DOHH2 (cell line): Measurements from ENCODE around the gene MRPL34.

Experiments used
- H3F3A ChIP-seq: fragments of 200-600 bp; sonication (generic), shearing (Covaris generic); 2 replicates; pipeline ENCODE4 v1.6.0; 2016; ENCODE audit warnings: antibody characterized with exemption, mild to moderate bottlenecking; ENCODE audit not compliant: control insufficient read depth, insufficient read depth
- H3K27ac ChIP-seq: fragments of 200-600 bp; sonication (generic); 2 replicates; pipeline ENCODE4 v1.5.1; 2014; ENCODE audit warnings: low read depth, mild to moderate bottlenecking, low read length, moderate library complexity
- H3K27me3 ChIP-seq: fragments of 200-600 bp; sonication (generic); 2 replicates; pipeline ENCODE4 v1.6.1; 2014; ENCODE audit warnings: mild to moderate bottlenecking, low read length, mixed read lengths; ENCODE audit not compliant: control insufficient read depth
- H3K36me3 ChIP-seq: fragments of 200-600 bp; sonication (generic); 2 replicates; pipeline ENCODE4 v1.6.1; 2014; ENCODE audit warnings: mild to moderate bottlenecking, low read length, moderate library complexity, mixed read lengths; ENCODE audit not compliant: control insufficient read depth
- H3K4me1 ChIP-seq: fragments of 200-600 bp; sonication (generic); 2 replicates; pipeline ENCODE4 v1.6.1; 2014; ENCODE audit warnings: mild to moderate bottlenecking, low read length, mixed read lengths; ENCODE audit not compliant: control insufficient read depth
- H3K4me2 ChIP-seq: fragments of 200-600 bp; sonication (generic); 2 replicates; pipeline ENCODE4 v1.6.0; 2014; ENCODE audit warnings: mild to moderate bottlenecking, low read length, moderate library complexity
- H3K4me3 ChIP-seq: fragments of 200-600 bp; sonication (generic); 2 replicates; pipeline ENCODE4 v1.5.1; 2014; ENCODE audit warnings: mild to moderate bottlenecking, low read length, mixed read lengths
- H3K79me2 ChIP-seq: fragments of 200-600 bp; sonication (generic); 2 replicates; pipeline ENCODE4 v1.6.1; 2014; ENCODE audit warnings: mild to moderate bottlenecking, low read length, mixed read lengths; ENCODE audit not compliant: control insufficient read depth
- H3K9me2 ChIP-seq: fragments of 200-600 bp; sonication (generic); replicated peaks from 2 replicates; pipeline ENCODE4 v1.6.1; 2014; ENCODE audit warnings: mild to moderate bottlenecking, low read length, mixed read lengths; ENCODE audit not compliant: control insufficient read depth
- H3K9me3 ChIP-seq: fragments of 200-600 bp; sonication (generic); 2 replicates; pipeline ENCODE4 v1.6.1; 2014; ENCODE audit warnings: antibody characterized with exemption, low read length, mixed read lengths; ENCODE audit not compliant: control insufficient read depth, insufficient read depth
- H4K20me1 ChIP-seq: fragments of 200-600 bp; sonication (generic); 2 replicates; pipeline ENCODE4 v1.6.0; 2014; ENCODE audit warnings: low read depth, mild to moderate bottlenecking, antibody characterized with exemption, low read length, moderate library complexity; ENCODE audit not compliant: control insufficient read depth, insufficient read depth
- EZH2phosphoT487 ChIP-seq: fragments of 200-600 bp; sonication (generic); IDR thresholded peaks from 2 replicates; pipeline ENCODE4 v1.6.1; 2017; ENCODE audit warnings: borderline replicate concordance, mild to moderate bottlenecking, antibody characterized with exemption, low read length, moderate library complexity, mixed read lengths
- TF ChIP-seq, protein P1 (sequence below): fragments of 200-600 bp; sonication (generic); IDR thresholded peaks from one replicate; pipeline ENCODE4 v1.5.1; 2014; ENCODE audit warnings: antibody characterized with exemption, mild to moderate bottlenecking, low read depth, low read length; ENCODE audit not compliant: poor library complexity, severe bottlenecking

The MRPL34 gene

DNA sequence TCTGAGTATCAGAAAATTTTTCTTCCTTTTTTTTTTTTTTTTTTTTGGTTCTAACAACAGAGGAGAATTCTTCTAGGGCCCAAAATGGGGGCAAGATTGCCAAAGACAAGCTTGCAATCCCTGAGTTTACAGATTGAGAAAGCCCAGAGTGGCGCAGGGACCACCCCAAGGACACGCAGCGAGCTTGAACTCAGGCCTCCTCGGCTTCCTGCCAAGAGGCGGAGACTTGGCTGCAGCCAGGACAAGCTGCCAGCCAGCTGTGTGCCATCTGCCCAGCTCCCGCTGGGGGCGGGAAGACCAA lies 506 bp upstream of the MRPL34 start:
- no peaks in the 10 kb centered on the region for H3K27me3 ChIP-seq
- H3K4me2 ChIP-seq, result peak overlapping the region; percentile 41
- H3K9me2 ChIP-seq, result no peaks in the 10 kb centered on the region
- H3K9me3 ChIP-seq, result no peaks in the 10 kb centered on the region
- TF ChIP-seq EZH2phosphoT487, result no peak
- TF ChIP-seq, protein P1, sequence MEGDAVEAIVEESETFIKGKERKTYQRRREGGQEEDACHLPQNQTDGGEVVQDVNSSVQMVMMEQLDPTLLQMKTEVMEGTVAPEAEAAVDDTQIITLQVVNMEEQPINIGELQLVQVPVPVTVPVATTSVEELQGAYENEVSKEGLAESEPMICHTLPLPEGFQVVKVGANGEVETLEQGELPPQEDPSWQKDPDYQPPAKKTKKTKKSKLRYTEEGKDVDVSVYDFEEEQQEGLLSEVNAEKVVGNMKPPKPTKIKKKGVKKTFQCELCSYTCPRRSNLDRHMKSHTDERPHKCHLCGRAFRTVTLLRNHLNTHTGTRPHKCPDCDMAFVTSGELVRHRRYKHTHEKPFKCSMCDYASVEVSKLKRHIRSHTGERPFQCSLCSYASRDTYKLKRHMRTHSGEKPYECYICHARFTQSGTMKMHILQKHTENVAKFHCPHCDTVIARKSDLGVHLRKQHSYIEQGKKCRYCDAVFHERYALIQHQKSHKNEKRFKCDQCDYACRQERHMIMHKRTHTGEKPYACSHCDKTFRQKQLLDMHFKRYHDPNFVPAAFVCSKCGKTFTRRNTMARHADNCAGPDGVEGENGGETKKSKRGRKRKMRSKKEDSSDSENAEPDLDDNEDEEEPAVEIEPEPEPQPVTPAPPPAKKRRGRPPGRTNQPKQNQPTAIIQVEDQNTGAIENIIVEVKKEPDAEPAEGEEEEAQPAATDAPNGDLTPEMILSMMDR, result no peak
- H3F3A ChIP-seq, result peaks cover 6% of the 10 kb centered on the region
- H3K4me3 ChIP-seq, result peak overlapping the region; percentile 89; the same call in 1 of the 2 replicates
- H4K20me1 ChIP-seq, result peaks cover 3% of the 10 kb centered on the region; the same call in 1 of the 2 replicates
- H3K36me3 ChIP-seq, result peaks cover 15% of the 10 kb centered on the region
- H3K79me2 ChIP-seq, result peaks cover 30% of the 10 kb centered on the region
- 0 out of 2 replicates have a peak overlapping the region, but pooled peaks have one; percentile 10 for H3K27ac ChIP-seq
- H3K4me1 ChIP-seq, result peaks cover 43% of the 10 kb centered on the region

DNA sequence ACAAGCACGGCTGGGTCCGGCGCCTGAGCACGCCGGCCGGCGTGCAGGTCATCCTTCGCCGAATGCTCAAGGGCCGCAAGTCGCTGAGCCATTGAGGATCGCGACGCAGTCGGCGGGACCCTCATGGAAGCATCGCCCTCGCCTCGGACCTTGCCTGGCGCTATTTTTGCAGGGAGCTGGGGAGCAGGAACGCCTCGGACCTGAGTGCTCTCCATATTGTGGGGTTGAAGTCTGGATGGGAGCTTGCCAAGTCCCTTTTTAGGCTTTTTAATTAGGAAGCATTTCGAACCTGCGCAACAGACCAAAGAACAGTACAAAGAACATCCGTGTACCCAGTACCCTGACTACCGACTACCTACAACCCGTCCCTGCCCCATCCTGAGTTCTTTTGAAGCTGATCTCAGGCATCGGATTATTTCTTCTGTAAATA lies 628 bp downstream of the MRPL34 start:
- H3F3A ChIP-seq, result peaks cover 6% of the 10 kb centered on the region
- peaks cover 41% of the 10 kb centered on the region for H3K79me2 ChIP-seq
- peak overlapping the region; percentile 86 for H3K4me2 ChIP-seq
- H3K9me2 ChIP-seq, result no peaks in the 10 kb centered on the region
- peak overlapping the region; percentile 72 for H3K27ac ChIP-seq
- no peak for TF ChIP-seq EZH2phosphoT487
- TF ChIP-seq, protein P1, result no peak
- peaks cover 52% of the 10 kb centered on the region for H3K4me1 ChIP-seq
- H4K20me1 ChIP-seq, result peaks cover 9% of the 10 kb centered on the region; the same call in 1 of the 2 replicates
- no peaks in the 10 kb centered on the region for H3K9me3 ChIP-seq
- H3K27me3 ChIP-seq, result no peaks in the 10 kb centered on the region
- H3K36me3 ChIP-seq, result peaks cover 19% of the 10 kb centered on the region
- peak overlapping the region; percentile 89 for H3K4me3 ChIP-seq

DNA sequence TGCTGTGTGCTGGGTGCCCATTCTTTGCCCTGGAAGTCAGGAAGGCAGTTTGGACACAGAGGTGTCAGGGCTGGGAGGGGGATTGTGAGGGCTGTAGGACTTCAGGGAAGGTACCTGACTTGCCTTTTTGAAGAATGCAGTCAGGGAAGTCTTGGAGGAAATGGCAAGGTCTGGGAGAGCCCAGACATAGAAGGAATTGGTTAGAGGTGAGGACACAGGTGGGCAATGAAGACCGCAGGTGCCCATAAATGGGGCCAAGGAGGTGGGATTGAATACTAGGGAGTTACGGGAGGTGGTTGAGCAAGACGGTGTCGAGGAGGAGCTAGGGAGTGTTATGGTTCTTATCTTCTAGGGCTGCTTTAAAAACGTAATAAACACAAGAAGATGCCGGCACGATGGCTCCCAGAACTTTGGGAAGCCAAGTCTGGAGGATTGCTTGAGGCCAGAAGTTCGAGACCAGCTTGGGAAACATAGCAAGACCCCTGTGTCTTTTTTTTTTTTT lies 2.3 kb downstream of the MRPL34 start:
- peak overlapping the region; percentile 86; the same call in 1 of the 2 replicates for H3K4me2 ChIP-seq
- H3K36me3 ChIP-seq, result peaks cover 30% of the 10 kb centered on the region
- H3K27ac ChIP-seq, result no peak overlapping the region
- H3K4me3 ChIP-seq, result no peak overlapping the region
- H3K79me2 ChIP-seq, result peaks cover 58% of the 10 kb centered on the region
- no peaks in the 10 kb centered on the region for H3K9me2 ChIP-seq
- no peaks in the 10 kb centered on the region for H3K27me3 ChIP-seq
- peaks cover 6% of the 10 kb centered on the region for H3F3A ChIP-seq
- peaks cover 41% of the 10 kb centered on the region for H3K4me1 ChIP-seq
- peaks cover 9% of the 10 kb centered on the region; the same call in 1 of the 2 replicates for H4K20me1 ChIP-seq
- no peaks in the 10 kb centered on the region for H3K9me3 ChIP-seq
- TF ChIP-seq, protein P1, result no peak
- no peak for TF ChIP-seq EZH2phosphoT487
